ENCODE results near the gene CLCN6. TPM values are rescaled to one million over a fixed set of nuclear protein-coding genes. Genes with fewer than 3 reads are reported as not detected.

The CLCN6 gene
- total RNA-seq, 2 donors from 2014 or later, result 16.8 to 16.9 TPM

DNA sequence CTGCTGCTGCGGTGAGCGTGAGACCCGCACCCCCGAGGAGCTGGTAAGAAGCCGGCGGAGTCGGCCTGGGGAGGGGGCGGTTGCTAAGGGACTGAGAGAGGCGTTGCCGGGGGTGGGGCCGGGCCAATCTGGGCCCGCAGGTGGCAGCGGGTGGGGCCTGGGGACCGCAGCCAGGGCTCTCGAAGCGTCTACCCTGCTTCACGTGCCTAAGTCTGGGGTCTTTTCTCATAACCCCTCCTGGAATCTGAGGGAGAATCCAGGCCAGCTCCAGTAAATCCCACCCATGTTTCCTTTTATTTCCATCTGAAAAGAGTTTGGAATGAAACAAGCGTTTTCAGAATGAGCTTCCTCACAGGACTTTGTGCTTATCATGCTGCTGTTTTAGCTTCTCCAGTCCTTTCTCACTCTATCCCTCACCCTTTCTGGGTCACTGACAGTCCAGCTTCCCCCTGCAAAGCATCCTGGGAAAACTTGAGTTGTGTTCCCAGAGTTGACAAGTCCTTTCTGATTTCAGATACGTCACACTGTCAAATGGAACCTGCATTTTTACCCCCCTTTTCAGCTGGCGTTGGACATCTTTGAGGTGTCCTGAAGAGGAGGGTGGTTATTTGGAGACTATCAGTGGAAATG is 431 bp downstream of the CLCN6 start:
- intact Hi-C loops (cut with DNase I), result no loop called here
- DNase-seq (ENCODE audit: low spot score), result peak; percentile 45

DNA sequence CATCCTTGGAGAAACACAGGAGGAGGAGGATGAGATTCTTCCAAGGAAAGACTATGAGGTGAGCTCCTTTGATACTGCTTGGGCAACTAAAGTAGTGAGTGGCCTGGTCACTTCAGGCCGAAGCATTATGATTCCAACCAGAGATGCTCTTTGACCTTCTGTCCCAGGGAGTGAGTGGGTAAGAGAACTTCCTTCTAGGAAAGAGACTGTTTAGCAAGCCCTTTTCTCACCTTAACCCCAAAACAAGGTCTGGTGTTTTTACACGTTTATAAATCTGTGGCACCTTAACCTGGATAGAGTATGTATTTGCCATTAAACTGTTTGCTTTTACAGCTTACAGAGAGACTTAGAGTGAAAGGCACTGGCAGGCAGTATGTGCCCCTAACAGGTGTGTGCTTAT is 1.1 kb downstream of the CLCN6 start:
- peak; percentile 5 for DNase-seq (ENCODE audit: low spot score)
- intact Hi-C loops (cut with DNase I), result no loop called here

DNA sequence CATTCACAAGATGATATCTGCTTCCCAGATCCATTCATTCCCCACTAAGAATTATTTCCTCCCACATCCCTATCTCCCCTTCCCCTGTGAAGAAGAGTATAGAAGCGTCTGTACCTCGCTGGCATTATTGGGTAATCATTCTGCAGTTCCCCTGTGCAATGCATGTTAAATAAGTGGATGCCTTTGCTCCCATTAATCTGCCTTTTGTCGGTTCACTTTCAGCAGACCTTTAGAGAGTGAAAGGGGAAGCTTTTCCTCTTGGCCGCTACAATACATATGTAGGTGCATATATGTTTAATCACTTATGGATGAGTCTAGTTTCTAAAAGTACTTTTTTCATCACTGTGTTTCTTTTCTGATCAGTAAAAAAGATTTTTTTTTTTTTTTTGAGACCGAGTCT is 7.0 kb downstream of the CLCN6 start:
- intact Hi-C loops (cut with DNase I), result no loop called here
- no peak for DNase-seq (ENCODE audit: low spot score)

DNA sequence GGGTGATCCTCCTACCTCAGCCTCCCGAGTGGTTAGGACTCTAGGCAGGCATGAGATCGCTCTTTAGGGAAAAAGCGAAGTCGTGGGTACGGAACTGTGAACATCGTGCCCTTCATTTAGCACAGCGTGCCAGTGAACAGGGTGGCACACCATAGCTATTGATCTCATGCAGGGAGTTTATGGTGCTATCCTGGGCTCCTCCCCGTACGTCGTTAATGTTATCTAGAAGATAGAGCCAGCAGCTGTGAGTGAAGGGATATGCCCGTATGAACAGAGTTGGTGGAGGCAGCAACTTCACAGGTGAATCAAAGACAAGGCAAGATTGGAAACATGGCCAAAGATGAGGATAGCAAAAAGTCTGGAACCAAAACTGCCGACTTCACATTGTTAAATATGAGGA is 11.2 kb downstream of the CLCN6 start:
- no peak for DNase-seq (ENCODE audit: low spot score)
- intact Hi-C loops (cut with DNase I), result no loop called here

DNA sequence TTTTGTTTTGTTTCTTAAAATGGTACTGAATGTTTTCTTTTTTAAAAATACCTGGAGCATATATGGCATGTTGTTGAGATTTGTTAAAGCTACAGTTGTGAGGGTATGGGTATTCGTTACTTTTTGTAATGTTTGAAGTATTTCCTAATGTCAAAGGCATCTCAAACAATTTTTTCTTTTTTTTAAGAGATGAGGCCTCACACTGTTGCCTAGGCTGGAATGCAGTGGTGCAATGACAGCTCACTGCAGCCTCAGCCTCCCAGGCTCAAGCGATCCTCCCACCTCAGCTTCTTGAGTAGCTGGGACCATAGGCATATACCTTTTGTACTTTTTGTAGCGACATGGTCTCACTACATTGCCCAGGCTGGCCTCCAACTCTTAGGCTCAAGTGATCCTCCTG is 16.1 kb downstream of the CLCN6 start:
- no peak for DNase-seq (ENCODE audit: low spot score)
- intact Hi-C loops (cut with DNase I), result no loop called here

DNA sequence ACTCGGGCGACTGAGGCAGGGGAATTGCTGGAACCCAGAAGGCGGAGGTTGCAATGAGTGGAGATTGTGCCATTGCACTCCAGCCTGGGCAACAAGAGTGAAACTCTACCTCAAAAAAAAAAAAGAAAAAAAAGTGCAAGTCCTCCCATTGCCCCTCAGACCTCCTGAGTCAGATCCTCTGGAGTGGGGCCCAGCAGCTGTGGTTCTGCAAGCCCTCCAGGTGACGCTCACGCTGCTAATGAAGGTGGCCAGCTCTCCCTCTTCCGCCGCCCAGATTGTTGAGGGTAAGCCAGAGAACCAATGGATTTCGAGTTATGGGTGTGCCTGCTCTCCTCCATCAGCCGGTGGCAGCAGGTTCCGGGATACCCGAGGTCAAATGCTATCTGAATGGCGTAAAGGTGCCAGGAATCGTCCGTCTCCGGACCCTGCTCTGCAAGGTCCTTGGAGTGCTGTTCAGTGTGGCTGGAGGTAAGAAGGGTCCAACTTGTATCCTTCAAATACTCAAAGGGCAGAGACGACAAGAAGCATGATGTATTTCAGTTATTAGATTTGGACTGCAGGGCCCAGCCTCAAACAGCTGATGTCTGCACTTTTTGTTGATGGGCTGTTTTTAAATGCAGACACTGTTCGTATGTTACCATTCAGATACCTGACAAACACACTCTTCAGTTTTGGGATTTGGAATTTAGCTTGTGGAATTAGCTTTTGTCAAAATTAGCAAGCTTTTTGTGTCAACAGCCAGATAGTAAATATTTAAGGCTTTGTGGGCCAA is 17.6 kb downstream of the CLCN6 start:
- intact Hi-C loops (cut with DNase I), result no loop called here
- DNase-seq (ENCODE audit: low spot score), result no peak

DNA sequence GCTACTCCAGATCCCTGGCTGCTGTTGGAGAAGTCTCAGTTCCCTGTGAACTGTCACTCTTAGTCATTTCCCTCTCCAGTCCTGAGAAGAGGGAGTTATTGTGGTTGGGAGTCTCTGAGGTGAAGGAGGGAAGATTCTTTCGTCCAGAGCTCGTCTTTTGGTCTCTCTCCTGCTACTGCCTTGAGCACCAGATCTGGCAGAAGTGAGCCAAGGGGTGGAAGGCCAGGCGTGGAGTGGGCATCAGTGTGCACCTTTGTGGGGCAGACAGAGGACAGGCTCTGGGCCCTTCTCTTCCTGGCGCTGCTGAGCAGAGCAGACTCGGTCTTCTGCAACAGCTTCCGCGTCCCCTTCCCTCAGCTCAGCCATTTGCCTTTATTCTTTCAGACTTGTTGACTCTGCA is 19.1 kb downstream of the CLCN6 start:
- intact Hi-C loops (cut with DNase I), result no loop called here
- DNase-seq (ENCODE audit: low spot score), result no peak

DNA sequence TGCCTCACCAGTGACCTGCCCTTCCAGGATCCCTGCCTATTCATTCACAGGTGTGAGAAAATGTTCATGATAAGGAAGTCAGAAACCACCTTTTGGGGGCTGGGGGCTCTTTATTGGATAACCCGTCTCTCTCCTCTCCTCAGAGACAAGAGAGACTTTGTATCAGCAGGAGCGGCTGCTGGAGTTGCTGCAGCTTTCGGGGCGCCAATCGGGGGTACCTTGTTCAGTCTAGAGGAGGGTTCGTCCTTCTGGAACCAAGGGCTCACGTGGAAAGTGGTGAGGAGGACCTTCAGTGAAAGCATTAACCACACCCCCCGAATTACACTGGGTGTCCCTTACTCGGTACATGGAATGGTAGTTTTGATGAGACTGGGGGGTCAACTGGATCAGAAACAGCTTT is 21.0 kb downstream of the CLCN6 start:
- intact Hi-C loops (cut with DNase I), result no loop called here
- no peak for DNase-seq (ENCODE audit: low spot score)

DNA sequence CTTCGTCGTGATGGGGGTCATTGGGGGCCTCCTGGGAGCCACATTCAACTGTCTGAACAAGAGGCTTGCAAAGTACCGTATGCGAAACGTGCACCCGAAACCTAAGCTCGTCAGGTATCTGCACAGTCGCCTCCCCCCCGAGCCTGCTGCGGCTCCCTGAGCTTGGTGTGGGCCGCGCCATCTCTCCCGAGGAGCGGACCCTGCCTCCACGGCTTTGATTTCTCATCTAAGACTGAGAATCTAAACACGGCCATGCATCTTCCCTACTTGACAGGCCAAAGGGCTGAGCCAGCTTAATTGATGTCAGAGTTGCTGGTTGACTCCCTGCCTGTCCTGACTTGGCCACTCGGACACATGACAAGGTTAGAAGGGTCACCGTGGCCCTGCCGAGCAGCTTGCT is 22.5 kb downstream of the CLCN6 start:
- DNase-seq (ENCODE audit: low spot score), result peak; percentile 55
- intact Hi-C loops (cut with DNase I), result no loop called here

DNA sequence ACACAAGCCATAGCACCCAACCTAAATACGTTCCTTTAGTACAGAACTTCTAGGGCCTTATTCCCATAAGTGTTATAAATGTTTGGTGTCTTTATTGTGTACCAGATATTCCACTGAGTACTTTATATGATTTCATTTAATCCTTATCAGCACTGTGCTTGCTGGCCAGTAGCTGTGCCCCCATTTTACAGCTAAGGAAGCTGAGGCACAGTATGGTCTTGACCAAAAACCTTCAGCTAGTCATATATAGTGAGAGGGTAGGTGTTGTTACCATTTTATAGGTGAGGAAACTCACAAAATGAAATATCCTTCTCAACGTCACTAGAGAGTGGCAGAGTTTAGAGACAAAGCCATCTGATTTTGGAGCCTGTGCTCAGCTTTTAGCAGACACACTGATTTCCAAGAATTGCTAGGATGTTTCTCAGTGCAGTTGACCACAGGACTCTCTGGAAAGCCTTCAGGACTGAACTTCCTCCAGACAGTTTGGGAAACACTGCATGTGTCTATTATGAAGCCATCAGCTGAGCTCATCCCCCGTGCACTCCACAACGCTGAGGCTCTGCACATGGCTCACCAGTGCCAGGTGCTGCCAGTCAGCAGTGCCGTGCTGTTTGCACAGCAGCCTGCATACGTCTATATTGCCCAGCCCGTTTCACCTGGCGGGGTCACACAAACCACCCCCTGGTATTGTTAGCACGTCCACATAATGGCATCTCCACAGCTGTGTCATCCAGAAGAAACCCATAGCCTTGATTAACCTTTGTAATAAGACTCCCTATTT is 26.1 kb downstream of the CLCN6 start:
- intact Hi-C loops (cut with DNase I), result loop anchor here in 1 of 2 donors (10.0 kb wide), 1 partner anchor 143 kb away; no protein-coding TSS in a partner anchor
- peak; percentile 50 for DNase-seq (ENCODE audit: low spot score)

DNA sequence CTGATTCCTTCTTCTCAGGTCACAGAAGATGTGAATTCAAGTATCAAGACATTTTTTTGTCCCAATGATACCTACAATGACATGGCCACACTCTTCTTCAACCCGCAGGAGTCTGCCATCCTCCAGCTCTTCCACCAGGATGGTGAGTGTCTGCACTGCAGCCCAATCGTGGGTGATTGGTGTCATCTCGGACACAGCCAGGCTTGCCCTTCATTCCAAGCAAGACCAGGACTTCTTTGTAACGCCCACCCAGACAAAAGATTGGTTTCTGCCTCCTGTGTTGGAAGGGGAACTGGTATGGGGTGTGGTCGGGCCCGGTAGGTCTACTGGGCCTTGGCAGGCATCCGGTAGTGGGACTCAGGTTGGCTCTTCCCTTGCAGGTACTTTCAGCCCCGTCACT is 27.5 kb downstream of the CLCN6 start:
- intact Hi-C loops (cut with DNase I), result loop anchor here in 1 of 2 donors (10.0 kb wide), 1 partner anchor 141 kb away; no protein-coding TSS in a partner anchor
- DNase-seq (ENCODE audit: low spot score), result peak; percentile 54

DNA sequence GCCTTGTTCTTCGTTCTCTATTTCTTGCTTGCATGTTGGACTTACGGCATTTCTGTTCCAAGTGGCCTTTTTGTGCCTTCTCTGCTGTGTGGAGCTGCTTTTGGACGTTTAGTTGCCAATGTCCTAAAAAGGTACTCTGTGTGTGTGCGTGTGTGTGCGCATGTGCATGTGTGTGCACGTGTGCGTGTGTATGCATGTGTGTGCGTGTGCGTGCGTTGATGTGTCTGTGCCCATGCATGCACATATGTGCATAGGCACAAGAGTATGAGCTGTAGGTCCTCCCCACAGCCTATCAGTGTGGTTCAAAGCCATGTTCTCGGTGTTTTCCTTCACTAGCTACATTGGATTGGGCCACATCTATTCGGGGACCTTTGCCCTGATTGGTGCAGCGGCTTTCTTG is 27.9 kb downstream of the CLCN6 start:
- peak; percentile 44 for DNase-seq (ENCODE audit: low spot score)
- intact Hi-C loops (cut with DNase I), result loop anchor here in 1 of 2 donors (10.0 kb wide), 1 partner anchor 141 kb away; no protein-coding TSS in a partner anchor

DNA sequence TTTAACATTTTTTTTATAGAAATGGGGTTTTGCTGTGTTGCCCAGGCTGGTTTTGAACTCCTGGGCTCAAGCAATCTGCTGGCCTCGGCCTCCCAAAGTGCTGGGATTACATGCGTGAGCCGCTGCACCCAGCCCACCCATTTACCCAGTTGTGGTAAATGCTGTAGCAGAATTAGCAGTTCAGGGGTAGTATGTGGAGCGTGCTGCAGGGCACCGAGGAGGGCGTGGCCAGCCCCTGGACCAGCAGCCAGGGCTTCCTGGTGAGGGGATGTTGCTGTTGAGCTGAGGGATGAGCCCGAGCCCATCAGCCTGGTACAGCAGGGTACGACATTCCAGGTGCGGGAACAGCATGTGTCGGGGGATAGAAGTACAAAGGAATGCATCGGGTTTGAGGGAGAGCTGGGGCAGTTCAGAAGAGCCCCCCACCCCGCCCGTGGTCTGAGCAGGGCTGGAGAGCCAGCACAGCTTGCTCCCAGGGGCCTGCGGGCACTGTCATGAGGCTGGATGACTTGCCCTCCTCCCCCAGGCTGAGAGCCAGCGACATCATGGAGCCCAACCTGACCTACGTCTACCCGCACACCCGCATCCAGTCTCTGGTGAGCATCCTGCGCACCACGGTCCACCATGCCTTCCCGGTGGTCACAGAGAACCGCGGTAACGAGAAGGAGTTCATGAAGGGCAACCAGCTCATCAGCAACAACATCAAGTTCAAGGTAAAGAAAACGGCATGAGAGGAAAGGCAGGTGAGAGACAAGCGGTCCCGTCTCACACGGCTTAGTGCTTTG is 29.6 kb downstream of the CLCN6 start:
- intact Hi-C loops (cut with DNase I), result loop anchor here (5.0 to 10.0 kb wide), 2 partner anchors 57 to 139 kb away; no protein-coding TSS in a partner anchor
- peak; percentile 54 for DNase-seq (ENCODE audit: low spot score)

DNA sequence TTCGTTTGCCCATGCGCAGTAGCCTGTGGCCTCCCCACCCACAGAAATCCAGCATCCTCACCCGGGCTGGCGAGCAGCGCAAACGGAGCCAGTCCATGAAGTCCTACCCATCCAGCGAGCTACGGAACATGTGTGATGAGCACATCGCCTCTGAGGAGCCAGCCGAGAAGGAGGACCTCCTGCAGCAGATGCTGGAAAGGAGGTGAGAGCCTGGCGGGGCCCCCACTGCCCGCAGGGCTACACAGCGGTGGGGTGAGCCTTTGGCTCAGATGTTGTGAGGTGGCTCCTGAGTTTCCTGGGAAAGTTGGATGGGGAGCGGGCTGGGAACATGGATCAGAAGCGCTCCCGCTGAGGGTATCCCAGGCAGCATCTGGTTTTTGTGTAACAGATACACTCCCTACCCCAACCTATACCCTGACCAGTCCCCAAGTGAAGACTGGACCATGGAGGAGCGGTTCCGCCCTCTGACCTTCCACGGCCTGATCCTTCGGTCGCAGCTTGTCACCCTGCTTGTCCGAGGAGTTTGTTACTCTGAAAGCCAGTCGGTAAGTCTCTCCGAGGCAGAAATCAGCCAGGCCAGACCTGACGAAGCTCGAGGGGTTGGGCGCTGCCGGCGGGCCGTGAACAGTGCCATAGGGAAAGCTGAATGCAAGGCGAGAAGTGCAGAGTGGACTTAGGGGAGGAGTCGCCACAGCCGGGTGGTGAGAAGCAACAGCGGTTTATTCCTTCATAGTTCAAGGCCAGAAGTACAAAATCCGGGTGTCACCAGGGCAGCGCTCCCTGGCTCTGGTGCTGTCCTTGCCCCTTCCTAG is 31.2 kb downstream of the CLCN6 start:
- intact Hi-C loops (cut with DNase I), result loop anchor here (5.0 to 10.0 kb wide), 2 partner anchors 55 to 138 kb away; no protein-coding TSS in a partner anchor
- DNase-seq (ENCODE audit: low spot score), result peak; percentile 76

DNA sequence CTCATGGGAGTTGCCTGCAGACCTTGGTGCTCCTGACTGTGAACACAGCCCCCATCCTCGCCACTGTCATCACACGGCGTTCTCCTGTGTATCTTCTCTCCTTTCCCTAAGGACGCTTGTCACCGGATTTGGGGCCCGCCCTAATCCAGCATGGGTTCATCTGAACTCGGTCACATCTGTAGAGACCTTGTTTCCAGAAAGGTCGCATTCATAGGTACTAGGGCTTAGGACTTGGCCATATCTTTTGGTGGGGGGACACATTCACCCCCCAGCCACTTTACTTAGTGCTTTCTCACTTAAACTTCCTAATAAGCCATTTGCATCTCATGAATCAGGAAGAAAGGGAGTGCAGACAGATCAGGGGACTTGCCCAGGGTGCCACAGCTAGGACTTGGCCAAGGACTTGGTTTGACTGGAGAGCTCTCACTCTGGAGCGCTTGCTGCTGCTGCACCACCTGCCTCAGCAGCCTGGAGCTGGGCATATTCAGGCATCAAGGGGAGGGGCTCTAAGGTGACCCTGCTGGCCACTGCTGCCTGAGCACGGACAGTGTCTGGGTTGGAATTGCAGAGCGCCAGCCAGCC is 31.9 kb downstream of the CLCN6 start:
- peak; percentile 72 for DNase-seq (ENCODE audit: low spot score)
- intact Hi-C loops (cut with DNase I), result loop anchor here (5.0 to 10.0 kb wide), 2 partner anchors 54 to 137 kb away; no protein-coding TSS in a partner anchor

DNA sequence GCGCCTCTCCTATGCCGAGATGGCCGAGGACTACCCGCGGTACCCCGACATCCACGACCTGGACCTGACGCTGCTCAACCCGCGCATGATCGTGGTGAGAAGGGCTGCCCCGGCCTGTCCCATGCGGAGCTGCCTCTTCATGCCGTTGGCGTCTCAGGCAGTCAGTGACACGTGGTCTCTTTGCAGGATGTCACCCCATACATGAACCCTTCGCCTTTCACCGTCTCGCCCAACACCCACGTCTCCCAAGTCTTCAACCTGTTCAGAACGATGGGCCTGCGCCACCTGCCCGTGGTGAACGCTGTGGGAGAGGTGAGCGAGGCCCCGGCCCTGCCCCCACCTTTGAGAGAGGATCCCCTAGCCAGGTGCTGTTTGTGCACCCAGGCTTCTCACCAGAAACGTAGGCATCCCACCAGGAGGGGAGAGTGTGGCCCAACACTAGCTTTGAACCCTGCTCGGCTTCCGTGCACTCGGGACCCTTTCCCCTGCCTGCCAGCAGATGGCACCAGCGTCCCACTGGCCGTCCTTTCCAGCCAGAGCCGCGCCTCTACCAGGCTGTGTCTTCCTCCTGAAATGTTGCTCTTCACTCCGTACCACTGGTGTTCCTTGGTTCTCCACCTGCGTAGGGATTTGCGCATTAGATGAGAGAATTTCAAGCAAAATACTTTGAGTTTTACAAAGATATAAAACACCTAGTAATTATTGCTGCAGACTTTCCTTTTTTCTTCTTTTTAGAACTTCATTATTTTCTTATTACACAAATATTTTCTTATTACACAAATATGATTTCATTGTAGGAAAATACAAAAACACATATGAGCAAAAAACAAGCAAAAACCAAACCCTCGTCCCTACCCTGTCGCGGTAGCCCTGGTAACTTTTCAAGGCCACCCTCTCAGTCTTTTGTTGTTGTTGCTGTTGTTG is 32.6 kb downstream of the CLCN6 start:
- DNase-seq (ENCODE audit: low spot score), result peak; percentile 94
- intact Hi-C loops (cut with DNase I), result loop anchor here (5.0 to 10.0 kb wide), 2 partner anchors 54 to 136 kb away; no protein-coding TSS in a partner anchor

Data from posterior vena cava (tissue), 2 donors.